Endothelial cell of umbilical vein (primary cell): ENCODE data around the gene STK32C. TPM values are rescaled to one million over a fixed set of nuclear protein-coding genes. Genes with fewer than 3 reads are reported as not detected.

Source experiments
- BruUV-seq: library from RNA; stranded (reverse); fragments of 400-500 nt; replicated peaks from 2 replicates; lab custom pipeline; 2021; lab: Mats Ljungman, UMichigan
- CTCF ChIA-PET: fragments of 300-600, 350-600 bp; sonication (Branson Sonifier 250); formaldehyde crosslinking; loops from one replicate; lab custom pipeline; 2021; ENCODE audit warnings: antibody characterized with exemption, inconsistent platforms; lab: Charles Lee
- POLR2A ChIA-PET: fragments of 300-600, 350-600 bp; sonication (Branson Sonifier 250); formaldehyde crosslinking; loops from one replicate; lab custom pipeline; 2021; ENCODE audit warnings: antibody characterized with exemption, inconsistent platforms; lab: Charles Lee
- DNase-seq: peaks from one replicate; pipeline ENCODE4 v3.0.0-alpha.2; 2011; ENCODE audit warnings: low read depth, low spot score
- FAIRE-seq: peaks from 2 replicates; lab custom pipeline; 2011; peaks lifted over from hg19 to GRCh38; lab: Jason Lieb, UNC
- H2AFZ ChIP-seq: 2 replicates; pipeline ENCODE4 v1.6.0; 2012; ENCODE audit warnings: low read depth, low read length, control low read depth, inconsistent platforms
- H3K27ac ChIP-seq: 2 replicates; pipeline ENCODE4 v1.5.1; 2011; ENCODE audit warnings: low read depth, mild to moderate bottlenecking, control low read depth, low read length, moderate library complexity; ENCODE audit not compliant: insufficient read depth
- H3K27me3 ChIP-seq, 2 experiments: 2 replicates each; pipeline versions ENCODE4 v1.6.0 to v1.6.1; 2011; ENCODE audit warnings: low read length in 2 of 2, mixed read lengths in 1 of 2; ENCODE audit not compliant: control insufficient read depth in 2 of 2, insufficient read depth in 2 of 2
- H3K36me3 ChIP-seq, 2 experiments: 2 replicates in 1 of 2; 3 replicates in 1 of 2; pipeline ENCODE4 v1.5.1; 2011; ENCODE audit warnings: low read length in 2 of 2, mild to moderate bottlenecking in 1 of 2, moderate library complexity in 1 of 2; ENCODE audit not compliant: control insufficient read depth in 2 of 2, insufficient read depth in 2 of 2; ENCODE audit errors: extremely low read depth in 1 of 2
- H3K4me1 ChIP-seq: 3 replicates; pipeline ENCODE4 v1.5.1; 2011; ENCODE audit warnings: mild to moderate bottlenecking, low read length; ENCODE audit not compliant: control insufficient read depth, insufficient read depth; ENCODE audit errors: extremely low read depth
- H3K4me2 ChIP-seq: 2 replicates; pipeline ENCODE4 v1.6.1; 2011; ENCODE audit warnings: low read length, control low read depth, mixed read lengths; ENCODE audit not compliant: insufficient read depth
- H3K4me3 ChIP-seq, 3 experiments: fragments of 200-600 bp in 1 of 3; sonication (generic), shearing (Covaris generic) in 1 of 3; replicated peaks in 1 of 3; 2 replicates each; pipeline ENCODE4 v1.5.1; 2011 to 2016; ENCODE audit warnings: control low read depth in 3 of 3, low read length in 3 of 3, mild to moderate bottlenecking in 2 of 3, inconsistent platforms in 1 of 3, low read depth in 1 of 3, moderate library complexity in 1 of 3; ENCODE audit not compliant: insufficient read depth in 1 of 3
- H3K79me2 ChIP-seq: 2 replicates; pipeline ENCODE4 v1.6.0; 2012; ENCODE audit warnings: low read length, inconsistent platforms; ENCODE audit not compliant: control insufficient read depth, insufficient read depth
- H3K9ac ChIP-seq: replicated peaks from 2 replicates; pipeline ENCODE3; 2011; ENCODE audit warnings: low read length, control low read depth; ENCODE audit not compliant: insufficient read depth; ENCODE audit errors: extremely low read depth
- H3K9me1 ChIP-seq: replicated peaks from 3 replicates; pipeline ENCODE4 v1.6.0; 2011; ENCODE audit warnings: mild to moderate bottlenecking, low read length; ENCODE audit not compliant: control insufficient read depth, insufficient read depth; ENCODE audit errors: extremely low read depth
- H3K9me3 ChIP-seq: replicated peaks from 2 replicates; pipeline ENCODE4 v1.5.1; 2012; ENCODE audit warnings: low read length, inconsistent platforms; ENCODE audit not compliant: control insufficient read depth, insufficient read depth
- H4K20me1 ChIP-seq: replicated peaks from 2 replicates; pipeline ENCODE3; 2011; ENCODE audit warnings: mild to moderate bottlenecking, low read length; ENCODE audit not compliant: control insufficient read depth, insufficient read depth; ENCODE audit errors: extremely low read depth
- CTCF ChIP-seq, 2 donors: IDR thresholded peaks; 1 replicate in 1 of 2; 2 replicates in 1 of 2; pipeline ENCODE4 v1.5.1; 2011; ENCODE audit warnings: low read length in 2 of 2, mild to moderate bottlenecking in 2 of 2, moderate library complexity in 2 of 2, control low read depth in 1 of 2, inconsistent platforms in 1 of 2, low read depth in 1 of 2; ENCODE audit not compliant: insufficient read depth in 1 of 2; ENCODE audit errors: extremely low read depth in 1 of 2
- EZH2 ChIP-seq: IDR thresholded peaks from 2 replicates; pipeline ENCODE4 v1.6.1; 2012; ENCODE audit warnings: borderline replicate concordance, low read depth, mild to moderate bottlenecking, moderate library complexity, low read length, inconsistent platforms; ENCODE audit not compliant: severe bottlenecking
- FOS ChIP-seq: IDR thresholded peaks from 2 replicates; pipeline ENCODE4 v1.6.1; 2011; ENCODE audit warnings: mild to moderate bottlenecking, low read length, moderate library complexity, borderline replicate concordance; ENCODE audit not compliant: insufficient read depth
- GATA2 ChIP-seq: IDR thresholded peaks from 2 replicates; pipeline ENCODE4 v1.7.0; 2011; ENCODE audit warnings: low read depth, mild to moderate bottlenecking, moderate library complexity, mixed read lengths, low read length; ENCODE audit not compliant: insufficient read length, insufficient read depth
- JUN ChIP-seq: IDR thresholded peaks from 2 replicates; pipeline ENCODE4 v1.6.1; 2011; ENCODE audit warnings: borderline replicate concordance, low read depth; ENCODE audit not compliant: insufficient read length, insufficient read depth
- MAX ChIP-seq: IDR thresholded peaks from 2 replicates; pipeline ENCODE4 v1.6.1; 2011; ENCODE audit not compliant: insufficient read depth, insufficient read length
- MYC ChIP-seq: IDR thresholded peaks from one replicate; pipeline ENCODE4 v1.6.1; 2011; ENCODE audit warnings: mild to moderate bottlenecking, low read depth, low read length
- POLR2A ChIP-seq: IDR thresholded peaks from 2 replicates; pipeline ENCODE4 v1.6.1; 2012; ENCODE audit warnings: low read depth, mild to moderate bottlenecking, control low read depth, low read length
- POLR2AphosphoS5 ChIP-seq: IDR thresholded peaks from 2 replicates; pipeline ENCODE4 v1.6.1; 2012; ENCODE audit warnings: low read depth, mild to moderate bottlenecking, control low read depth, low read length, moderate library complexity; ENCODE audit not compliant: insufficient read depth
- dilution Hi-C: fragments of 300-500 bp; cut with MboI; formaldehyde crosslinking; loops from one replicate; pipeline ENCODE4 v1.15.0; 2019; ENCODE audit warnings: low sequenced_read_pairs; ENCODE audit not compliant: extremely low pct_ligation_motif_present
- intact Hi-C: fragments of 100-400 bp; cut with micrococcal nuclease; formaldehyde crosslinking; loops from one replicate; pipeline ENCODE4 v1.10.0; 2022
- polyA plus RNA-seq, 4 experiments: library from polyadenylated mRNA; depleted of rRNA in 3 of 4; stranded (reverse) in 3 of 4; unstranded in 1 of 4; fragments of >200 nt; gene quantifications; 2 replicates each; pipeline versions ENCODE4 v1.2.1 to v1.2.3, GENCODE V29; 2011 to 2012; ENCODE audit warnings: missing spikeins in 1 of 4
- total RNA-seq: library from RNA; stranded (reverse); gene quantifications from 2 replicates; pipeline ENCODE4 v1.2.3, GENCODE V29; 2021

STK32C gene
- total and polyA plus RNA-seq, 2 donors (not counting 3 experiments of a cell fraction or from before 2014, with no cell fraction given), result 5.4 to 14.1 TPM

- Histone ChIP-seq H3K9ac (no peak overlapping the region), H3K27ac (no peak overlapping the region), H2AFZ (no peak overlapping the region), H3K4me3 (no peak overlapping the region), H4K20me1 (no peaks in the 10 kb centered on the region), H3K79me2 (no peaks in the 10 kb centered on the region), H3K4me1 (no peaks in the 10 kb centered on the region), H3K9me1 (no peaks in the 10 kb centered on the region), H3K9me3 (no peaks in the 10 kb centered on the region), H3K36me3 (no peaks in the 10 kb centered on the region), H3K4me2 (no peak overlapping the region), H3K27me3 (no peaks in the 10 kb centered on the region)
- intact Hi-C loops, result no loop called here
- DNase-seq, result no peak
- ChIA-PET CTCF (no interaction called here), POLR2A (no interaction called here)
- no TSS peak for BruUV-seq
- FAIRE-seq, result no peak
- dilution Hi-C loops, result no loop called here
- TF ChIP-seq MAX (no peak), GATA2 (no peak), EZH2 (no peak)
These were observed 145.0 kb downstream of the STK32C start for GRCh38 chr10:132162590-132163277.

DNA sequence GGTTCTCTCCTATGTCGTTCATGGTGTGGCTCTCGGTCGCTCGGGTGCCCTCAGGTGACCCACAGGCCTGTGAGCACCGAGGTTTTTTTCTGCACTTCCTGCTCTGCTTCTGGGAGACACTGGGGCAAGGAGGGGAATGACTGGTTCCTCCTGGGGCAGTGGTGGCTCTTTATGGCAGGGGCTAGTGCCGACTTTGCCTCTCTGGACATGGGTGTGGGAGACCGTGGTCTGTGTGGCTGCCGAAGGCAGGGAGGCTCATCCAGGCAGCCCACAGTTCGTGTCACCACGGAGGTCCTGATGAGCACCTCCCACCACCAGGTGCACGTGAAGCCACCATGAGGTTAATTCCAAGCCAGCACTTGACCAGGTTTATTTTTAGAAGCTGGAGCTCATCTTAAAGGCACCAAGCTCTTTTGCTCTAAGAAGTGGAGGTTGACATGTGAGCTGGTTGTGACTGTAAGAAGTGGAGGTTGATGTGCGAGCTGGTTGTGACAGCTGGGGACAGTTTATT is 145.7 kb downstream of the STK32C start:
- Histone ChIP-seq H3K4me2 (no peak overlapping the region), H3K9ac (no peak overlapping the region), H3K27me3 (no peaks in the 10 kb centered on the region), H3K9me1 (no peaks in the 10 kb centered on the region), H2AFZ (no peak overlapping the region), H4K20me1 (no peaks in the 10 kb centered on the region), H3K36me3 (no peaks in the 10 kb centered on the region), H3K27ac (no peak overlapping the region), H3K4me1 (no peaks in the 10 kb centered on the region), H3K4me3 (no peak overlapping the region), H3K79me2 (no peaks in the 10 kb centered on the region), H3K9me3 (no peaks in the 10 kb centered on the region)
- TF ChIP-seq CTCF (IDR thresholded peaks at IDR 0.05; ENCODE audit: extremely low read depth in 1 of 2, insufficient read depth in 1 of 2, low read depth in 1 of 2, low read length in 2 of 2), result no peak
- TF ChIP-seq JUN, result no peak
- no peak for TF ChIP-seq MYC
- TF ChIP-seq FOS, result no peak
- TF ChIP-seq POLR2AphosphoS5, result no peak
- TF ChIP-seq GATA2, result no peak
- TF ChIP-seq EZH2, result no peak
- no peak for TF ChIP-seq POLR2A
- TF ChIP-seq MAX, result no peak
- dilution Hi-C loops (no loop called here), intact Hi-C loops (no loop called here)
- POLR2A ChIA-PET, result no interaction called here
- BruUV-seq, result no TSS peak
- FAIRE-seq (no peak), DNase-seq (no peak)
- CTCF ChIA-PET, result no interaction called here
